GM18520 (cell line): ENCODE data around the gene ZFP69.
A peak's percentile ranks its signal among the peaks of the same experiment; 100 is the strongest.
"Not testable (repeated sequence)": the region's sequence is repeated elsewhere in the genome, so short reads cannot be mapped to it uniquely, and the experiment has no call there.

ENCODE experiments used
- ATAC-seq: cut with Tn5 transposase; IDR thresholded peaks from one replicate; pipeline ENCODE4 v1.9.1; 2021; ENCODE audit not compliant: unreplicated experiment

The ZFP69 gene

DNA sequence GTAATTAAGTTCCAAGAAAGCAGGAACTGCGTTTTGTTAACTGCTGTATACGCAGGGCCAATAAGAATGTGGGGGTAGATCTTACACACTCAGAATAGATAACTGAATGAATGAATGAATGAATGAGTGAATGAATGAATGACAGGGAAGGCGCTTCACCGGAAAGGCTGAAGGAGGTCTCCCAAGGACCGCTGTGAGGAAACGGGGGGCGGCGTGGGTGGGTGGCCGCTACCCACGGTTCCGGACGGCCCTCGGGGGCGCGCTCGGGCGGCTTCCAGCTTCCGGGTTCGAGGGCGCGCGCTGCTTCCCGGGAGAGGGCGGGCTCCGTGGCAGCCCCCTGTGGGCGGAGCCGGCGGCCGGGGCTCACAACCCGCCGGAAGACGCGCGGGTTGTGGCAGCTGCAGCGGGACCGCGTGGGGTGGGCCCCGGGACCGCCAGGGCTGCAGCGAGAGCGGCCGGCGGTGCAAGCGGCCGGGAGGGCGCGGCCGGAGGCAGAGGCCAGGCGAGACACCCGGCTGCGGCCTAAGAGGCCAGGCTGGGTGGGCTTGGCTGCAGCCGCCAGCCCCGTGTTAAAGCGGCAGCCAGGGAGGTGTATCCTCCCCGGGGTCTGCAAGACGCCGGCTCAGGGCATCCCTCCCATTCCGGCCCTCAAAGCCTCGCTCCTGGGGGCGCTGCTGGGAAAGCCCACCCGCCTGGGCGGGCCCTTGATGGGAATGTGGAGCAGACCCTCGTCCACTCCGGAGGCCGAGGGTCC is at the start of gene ZFP69:
Gene ZFP69 (plus strand): TSS at position 367 of the 754 bp plus-strand sequence. CDS start 2,072 bp downstream, outside the sequence.
- no peak for ATAC-seq

DNA sequence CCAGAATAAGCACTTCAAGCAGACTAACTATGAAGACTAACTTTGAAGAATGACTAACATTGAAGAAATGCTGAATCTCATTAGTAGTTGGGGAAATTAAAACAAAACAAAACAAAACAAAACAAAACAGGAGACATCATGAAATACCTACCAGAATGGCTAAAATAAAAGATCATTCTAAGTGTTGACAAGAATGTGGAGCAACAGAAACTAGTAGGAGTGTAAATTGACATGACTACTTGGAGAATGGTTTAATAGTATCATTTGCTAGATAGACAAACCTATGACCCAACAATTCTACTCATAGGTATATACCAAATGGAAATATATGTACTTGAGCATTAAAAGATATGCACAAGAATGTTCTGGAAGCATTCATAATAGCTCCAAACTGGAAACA is 45.7 kb upstream of the ZFP69 start:
- ATAC-seq: no peak

DNA sequence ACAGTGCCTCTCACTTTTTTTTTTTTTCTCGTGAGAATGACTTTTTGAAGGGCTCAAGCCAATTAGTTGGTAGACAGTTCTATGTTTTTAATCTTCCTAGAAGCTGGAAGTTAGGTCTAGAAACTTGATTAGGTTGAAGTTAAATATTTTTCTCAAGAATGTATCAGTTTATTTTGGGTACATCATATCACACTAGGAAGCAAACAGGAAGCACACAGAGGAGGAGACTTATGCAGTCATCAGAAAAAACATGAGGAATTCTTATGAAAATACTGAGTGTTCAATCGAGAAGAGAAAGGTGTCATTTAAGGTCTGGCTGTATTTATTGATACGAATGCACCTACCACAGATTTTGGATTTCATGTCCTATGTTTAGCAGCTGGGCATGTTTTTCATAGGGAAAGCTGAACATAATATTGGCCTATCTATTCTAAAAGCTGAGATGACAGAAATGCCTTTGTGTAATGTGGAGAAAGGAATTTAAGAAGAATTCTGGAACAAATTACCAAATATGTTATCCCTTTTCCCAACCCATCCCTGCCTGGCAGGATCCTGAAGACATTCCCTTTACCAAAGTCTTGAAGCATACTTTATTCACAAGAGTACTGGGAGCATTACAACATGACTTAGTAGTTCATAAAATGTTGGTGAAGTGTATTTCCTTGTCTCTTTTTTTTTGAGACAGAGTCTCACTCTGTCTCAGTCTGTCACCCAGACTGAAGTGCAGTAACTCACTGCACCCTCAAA is 44.3 kb upstream of the ZFP69 start:
- no peak for ATAC-seq

DNA sequence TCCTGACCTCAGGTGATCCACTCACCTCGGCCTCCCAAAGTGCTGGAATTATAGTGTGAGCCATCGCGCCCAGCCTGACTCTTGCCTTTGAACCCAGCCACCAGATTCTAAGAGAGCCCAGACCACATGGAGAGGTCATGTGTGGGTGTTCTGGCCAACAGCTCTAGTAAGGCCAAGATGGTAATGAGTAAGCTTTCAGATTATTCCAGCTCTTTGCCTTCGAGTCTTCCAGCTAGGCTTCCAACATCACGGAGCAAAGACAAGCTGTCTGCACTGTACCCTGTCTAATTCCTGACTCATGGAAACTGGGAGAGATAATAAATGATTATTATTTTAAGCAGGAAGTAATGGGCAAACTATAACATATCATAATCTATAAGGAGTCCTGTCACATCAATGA is 41.6 kb upstream of the ZFP69 start:
- no peak for ATAC-seq

DNA sequence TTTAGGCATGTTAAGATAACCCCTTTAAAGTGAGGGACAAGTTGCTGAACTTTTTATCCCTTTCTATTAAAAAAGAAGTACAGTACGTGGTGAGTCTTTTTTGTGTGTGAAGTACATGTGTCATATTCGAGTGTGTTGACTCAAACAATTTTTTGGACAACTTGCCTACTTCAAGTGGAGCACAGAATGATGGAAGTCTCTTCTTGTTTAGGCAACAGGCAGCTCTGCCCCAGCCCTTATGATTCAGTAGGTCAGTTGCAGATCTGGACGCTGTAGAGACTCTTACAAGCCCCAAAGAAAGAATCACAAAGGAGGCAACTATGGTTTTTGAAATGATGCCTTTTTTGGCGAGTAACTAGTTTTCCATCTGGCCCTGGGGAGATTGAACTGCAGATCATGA is 41.2 kb upstream of the ZFP69 start:
- no peak for ATAC-seq

DNA sequence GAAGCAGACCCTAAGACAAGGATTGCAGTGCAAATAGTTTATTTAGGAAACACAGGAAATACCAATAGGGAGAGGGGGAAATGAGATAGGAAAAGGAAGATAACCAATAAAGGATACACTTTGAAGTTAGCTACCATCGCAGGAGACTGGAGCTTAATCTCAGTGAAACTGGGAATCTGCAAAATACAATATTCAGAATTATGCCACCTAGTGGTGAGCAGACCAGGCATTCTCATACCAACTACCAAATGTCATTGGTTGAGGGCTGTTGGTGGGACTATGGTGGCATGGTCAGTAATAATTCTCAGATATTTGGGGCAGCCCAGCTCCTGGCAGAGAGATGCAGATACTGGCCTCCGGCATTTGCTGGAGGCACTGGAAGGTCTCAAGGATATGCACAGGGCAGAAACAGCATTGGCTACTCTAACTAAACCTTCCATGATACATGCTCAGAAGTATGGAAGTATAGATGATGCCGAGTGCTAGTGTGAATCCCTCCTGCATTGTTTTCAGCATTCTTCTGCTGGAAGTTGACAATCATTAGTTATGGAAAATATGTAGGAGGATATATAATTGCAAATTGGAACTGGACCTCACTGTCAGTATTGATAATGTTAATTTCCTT is 38.6 kb upstream of the ZFP69 start:
- ATAC-seq: no peak

DNA sequence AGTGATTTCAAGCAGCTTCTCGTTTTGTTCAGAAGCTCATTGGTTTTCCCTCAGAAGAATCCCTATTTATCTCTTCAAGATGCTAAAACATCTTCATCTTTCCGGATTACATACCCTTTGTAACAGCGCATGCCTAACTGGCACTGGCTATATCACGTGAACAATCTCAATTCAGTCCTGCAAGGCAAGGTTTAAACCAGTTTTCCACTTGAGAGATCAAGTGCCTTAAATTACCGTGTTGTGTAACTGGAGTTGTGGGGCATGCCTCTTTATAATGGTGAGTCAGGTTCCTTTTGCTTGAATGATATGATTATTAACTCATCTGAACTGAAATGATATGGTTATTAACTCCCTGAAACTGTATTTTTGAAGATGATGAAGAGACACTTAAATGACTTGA is 37.8 kb upstream of the ZFP69 start:
- no peak for ATAC-seq

DNA sequence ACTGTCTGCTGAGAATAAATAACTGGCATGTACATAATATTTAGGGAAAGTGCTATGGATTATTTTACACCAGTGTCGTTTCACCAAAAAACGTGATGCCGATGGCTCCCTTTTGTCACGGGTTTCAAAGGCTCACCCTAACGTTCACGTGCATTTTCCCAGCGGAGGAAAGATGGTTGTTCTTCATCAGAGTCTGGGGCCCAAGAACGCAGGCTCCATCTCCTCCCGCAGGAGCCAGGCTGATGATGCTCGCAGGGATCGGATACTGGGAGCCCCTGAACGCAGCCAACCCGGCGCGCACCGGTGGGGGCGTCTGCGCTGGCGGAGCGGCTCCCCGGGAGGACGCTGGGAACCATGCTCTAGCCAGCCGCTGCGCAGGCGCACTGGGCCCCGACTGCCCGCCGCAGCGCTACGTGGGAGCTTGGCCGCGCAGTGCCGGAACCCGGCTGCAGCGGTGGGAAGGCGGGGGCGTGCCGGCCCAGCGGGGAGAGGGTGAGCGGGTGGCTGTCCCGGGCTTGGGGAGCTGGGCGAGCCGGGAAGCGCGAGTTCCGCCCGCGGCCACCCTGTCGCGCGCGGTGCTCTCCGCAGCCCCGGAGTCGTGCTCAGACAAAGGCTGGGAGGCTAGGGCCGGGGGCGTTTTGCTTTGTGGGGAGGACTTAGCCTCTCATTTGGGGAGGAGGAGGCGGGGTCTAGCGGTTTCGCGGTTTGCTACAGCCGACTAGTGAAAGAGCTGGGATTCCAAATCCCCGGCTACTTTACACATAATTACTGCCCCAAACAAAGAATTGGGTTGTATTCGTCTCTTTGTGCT is 27.2 kb upstream of the ZFP69 start, which contains the start of gene ZFP69B:
Gene ZFP69B (plus strand): TSS at position 793 of the 811 bp plus-strand sequence. CDS start 486 bp downstream, outside the sequence.
- ATAC-seq: peak; percentile 74

DNA sequence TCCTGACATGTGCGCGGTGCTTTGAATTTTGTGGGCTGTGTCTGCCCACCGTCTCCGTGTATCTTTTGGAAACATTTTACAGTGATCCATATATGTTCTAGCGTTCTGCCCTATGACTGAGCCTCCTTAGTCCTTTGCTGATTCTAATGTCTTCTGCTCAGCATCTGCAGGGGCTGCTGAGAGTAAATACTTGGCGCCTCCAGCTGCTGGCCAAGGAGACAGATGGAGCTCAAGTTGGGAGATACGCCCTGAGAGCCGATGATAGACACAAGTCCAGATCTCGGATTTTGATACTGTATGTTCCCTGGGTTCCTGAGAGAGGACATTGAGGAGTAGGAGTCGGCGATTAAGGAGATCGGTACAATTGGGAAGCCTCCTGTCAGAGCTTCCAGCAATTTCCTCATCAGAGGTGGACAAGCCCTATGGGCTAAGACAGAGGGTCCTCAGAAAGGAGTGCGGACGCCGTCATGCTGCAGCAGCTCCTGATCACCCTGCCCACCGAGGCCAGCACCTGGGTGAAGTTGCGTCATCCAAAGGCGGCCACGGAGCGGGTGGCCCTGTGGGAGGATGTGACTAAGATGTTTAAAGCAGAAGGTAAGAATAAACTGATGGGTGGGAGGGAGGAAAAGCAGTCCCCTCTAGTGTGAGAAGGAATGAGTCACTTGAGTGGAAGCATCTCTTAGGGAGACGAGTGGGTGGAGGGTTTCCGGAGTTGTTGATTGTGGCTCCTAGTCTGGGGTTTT is 26.4 kb upstream of the ZFP69 start:
- ATAC-seq: peak; percentile 32

DNA sequence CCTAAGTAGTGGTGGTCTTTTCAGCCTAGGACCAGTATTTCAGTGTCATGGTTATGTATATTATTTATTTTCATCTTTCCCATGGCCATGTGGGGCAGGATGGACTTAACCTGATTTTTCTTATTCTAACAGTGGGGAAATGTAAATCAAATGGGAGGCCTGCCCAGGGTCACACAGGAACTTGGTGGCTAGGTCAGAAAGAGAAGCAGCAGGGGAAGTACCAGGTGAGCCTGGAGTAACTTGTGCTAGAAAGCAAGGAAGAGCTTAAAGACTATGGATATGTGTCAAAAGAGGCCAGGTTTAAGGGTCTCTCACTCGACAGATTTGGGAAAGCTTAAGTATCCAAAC is 25.9 kb upstream of the ZFP69 start:
- no peak for ATAC-seq

DNA sequence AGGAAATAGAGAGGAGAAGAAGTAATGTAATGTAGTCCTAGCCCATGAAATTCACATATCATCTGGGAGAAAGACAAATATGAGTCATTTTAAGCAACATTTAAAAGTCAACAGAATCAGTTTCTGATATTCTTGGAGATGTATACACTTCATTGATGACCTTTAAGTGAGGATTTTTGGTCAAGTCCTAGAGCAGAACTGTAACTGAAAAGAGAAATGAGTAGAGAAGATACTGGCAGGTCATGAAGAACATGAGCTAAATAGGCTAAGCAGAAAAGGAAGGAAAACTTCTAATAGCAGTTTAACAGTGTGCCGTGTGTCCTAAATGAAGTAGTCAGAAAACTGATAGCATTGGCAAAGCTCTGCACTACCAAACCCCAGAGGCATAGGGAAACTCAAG is 22.2 kb upstream of the ZFP69 start:
- no peak for ATAC-seq

DNA sequence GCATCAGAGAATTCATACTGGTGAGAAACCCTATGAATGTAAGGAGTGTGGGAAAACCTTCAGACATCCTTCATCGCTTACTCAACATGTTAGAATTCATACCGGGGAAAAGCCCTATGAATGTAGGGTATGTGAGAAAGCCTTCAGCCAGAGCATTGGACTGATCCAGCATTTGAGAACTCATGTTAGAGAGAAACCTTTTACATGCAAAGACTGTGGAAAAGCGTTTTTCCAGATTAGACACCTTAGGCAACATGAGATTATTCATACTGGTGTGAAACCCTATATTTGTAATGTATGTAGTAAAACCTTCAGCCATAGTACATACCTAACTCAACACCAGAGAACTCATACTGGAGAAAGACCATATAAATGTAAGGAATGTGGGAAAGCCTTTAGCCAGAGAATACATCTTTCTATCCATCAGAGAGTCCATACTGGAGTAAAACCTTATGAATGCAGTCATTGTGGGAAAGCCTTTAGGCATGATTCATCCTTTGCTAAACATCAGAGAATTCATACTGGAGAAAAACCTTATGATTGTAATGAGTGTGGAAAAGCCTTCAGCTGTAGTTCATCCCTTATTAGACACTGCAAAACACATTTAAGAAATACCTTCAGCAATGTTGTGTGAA is 14.0 kb upstream of the ZFP69 start:
- ATAC-seq: no peak

DNA sequence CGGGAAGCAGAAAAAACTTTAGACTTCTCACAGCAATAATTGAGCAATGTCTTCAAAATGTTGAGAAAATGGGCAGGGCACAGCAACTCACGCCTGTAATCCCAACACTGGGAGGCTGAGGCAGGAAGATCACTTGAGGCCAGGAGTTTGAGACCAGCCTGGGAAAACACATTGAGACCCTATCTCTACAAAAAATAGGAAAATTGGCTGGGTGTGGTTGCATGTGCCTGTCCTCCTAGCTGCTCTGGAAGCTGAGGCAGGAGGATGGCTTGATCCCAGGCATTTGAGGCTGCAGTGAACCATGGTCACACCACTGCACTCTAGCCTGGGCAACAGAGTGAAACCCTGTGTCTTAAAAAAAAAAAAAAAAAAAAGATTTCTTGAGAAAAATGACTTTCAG is 7.8 kb upstream of the ZFP69 start:
- ATAC-seq: no peak

DNA sequence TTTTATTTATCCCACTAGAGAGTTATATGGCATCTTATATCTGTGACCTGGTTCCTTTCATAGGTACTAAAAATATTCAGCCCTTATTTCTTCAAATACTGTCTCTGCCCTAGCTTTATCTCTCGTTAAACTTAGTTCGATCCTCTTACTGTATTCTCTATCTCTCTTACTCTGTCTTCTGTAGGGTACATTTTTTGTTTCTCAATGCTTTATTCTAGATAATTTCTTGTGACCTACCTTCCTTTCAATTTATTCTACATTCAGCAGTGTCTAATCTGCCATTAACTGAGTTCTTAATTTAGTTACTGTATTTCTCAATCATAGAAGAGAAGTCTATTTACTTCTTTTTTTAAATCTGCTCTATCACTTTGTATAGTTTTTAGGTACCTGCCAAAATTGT is 1.8 kb upstream of the ZFP69 start:
- ATAC-seq: no peak

DNA sequence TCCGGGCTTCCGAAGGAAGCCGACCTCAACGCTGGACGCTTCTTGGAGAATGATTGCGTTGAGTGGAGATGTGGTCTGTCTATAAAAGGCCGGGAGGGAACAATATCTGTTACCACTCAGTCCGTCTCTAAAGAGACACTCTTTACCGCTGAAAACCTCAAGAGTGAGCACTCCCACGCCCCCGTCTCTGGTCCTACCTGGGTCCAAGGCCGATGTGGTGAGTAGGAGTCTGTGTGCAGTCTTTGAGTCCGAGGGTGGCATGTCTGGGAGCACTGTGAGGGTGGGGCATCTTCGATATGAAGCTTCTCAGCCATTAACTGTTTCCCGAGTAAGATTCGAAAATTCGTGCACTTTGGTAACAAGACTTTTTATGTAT is 576 bp downstream of the ZFP69 start:
- ATAC-seq: no peak

DNA sequence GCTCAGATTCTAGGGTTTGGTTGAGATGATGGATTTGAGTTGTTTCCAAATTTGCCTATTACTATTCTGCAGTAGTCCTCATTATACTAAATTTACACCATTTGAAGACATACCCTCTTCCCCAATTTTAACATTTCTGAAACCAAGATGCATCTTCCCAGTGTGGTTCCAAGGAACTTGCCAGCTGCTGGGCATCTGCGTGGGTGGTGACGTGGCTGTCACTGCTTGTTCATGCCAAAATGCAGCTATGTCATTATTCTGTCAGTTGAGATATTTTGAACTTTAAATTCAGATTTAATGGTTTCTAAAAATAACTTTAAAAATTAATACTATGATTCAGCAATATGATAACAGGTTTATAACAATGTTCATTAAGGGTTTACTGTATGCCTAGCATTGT is 1.2 kb downstream of the ZFP69 start:
- no peak for ATAC-seq

DNA sequence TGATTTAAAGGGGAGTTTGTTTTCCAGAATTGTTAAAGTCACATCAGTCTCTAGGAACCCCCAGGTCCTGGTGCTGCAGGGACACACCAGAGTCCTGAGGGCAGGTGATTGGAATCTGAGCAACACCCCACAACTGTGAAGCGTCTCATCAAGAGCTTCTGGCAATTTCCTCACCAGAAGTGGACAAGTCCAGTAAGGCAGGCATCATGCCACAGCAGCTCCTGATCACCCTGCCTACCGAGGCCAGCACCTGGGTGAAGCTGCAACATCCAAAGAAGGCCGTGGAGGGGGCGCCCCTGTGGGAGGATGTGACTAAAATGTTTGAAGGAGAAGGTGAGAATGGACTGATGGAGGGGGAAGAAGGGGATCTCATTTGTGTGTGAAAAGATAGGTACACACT is 2.1 kb downstream of the ZFP69 start:
- ATAC-seq: no peak

DNA sequence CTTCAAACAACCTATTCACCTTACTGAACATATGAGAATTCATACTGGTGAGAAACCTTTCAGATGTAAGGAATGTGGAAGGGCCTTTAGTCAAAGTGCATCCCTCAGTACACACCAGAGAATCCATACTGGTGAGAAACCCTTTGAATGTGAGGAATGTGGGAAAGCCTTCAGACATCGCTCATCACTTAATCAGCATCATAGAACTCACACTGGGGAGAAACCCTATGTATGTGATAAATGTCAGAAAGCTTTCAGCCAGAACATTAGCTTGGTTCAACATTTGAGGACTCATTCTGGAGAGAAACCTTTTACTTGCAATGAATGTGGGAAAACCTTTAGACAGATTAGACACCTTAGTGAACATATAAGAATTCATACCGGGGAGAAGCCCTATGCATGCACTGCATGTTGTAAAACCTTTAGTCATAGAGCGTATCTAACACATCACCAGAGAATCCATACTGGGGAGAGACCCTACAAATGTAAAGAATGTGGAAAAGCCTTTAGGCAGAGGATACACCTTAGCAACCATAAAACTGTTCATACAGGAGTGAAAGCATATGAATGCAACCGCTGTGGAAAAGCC is 18.3 kb downstream of the ZFP69 start:
- ATAC-seq: no peak

DNA sequence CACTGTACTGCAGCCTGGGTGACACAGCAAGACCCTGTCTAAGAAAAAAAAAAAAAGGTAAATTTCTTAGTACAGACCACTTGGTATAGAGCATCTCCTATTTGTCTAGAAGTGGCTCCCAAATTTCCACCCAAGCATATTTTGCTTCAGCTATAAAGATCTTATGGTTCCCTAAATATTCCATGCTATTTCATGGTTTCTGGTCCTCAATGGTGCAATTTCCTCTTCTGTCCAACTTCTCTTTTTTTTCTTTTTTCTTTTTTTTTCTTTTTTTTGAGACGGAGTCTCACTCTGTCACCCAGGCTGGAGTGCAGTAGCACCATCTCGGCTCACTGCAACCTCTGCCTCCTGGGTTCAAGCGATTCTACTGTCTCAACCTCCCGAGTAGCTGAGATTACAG is 25.6 kb downstream of the ZFP69 start:
- not testable (repeated sequence) for ATAC-seq

DNA sequence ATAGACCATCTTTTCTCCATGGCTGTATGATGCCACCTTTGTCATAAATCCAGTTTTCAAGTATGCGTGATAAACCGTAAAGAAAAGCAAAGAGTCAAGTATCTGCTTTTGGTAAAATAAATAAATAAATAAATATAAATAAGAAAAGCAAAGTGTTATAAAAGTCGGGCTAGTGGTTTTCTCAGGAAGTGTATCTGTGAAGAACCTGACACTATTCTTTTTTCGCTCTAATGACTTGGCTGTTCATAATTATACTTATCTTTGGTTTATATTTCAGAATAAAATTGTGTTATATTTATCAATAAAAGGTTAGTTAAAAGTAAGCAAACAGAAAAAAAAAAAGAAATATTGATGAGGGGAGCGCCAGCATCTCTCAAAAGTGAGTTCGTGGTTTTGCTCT is 30.9 kb downstream of the ZFP69 start:
- ATAC-seq: no peak
